Stimulated activated CD8-positive, alpha-beta memory T cell treated with anti-CD3 and anti-CD28 coated beads, Interleukin-12 subunit alpha, Interleukin-12 subunit beta, amount 100 ng/mL, for 24 hours (primary cell): ENCODE results near the gene EDDM3A.

Source experiments
- DNase-seq: peaks from one replicate; pipeline ENCODE4 v3.0.0-alpha.2; 2020; ENCODE audit errors: extremely low read depth

The EDDM3A gene

GRCh38 chr14:20789230-20789813 lies 43.6 kb downstream of the EDDM3A start:
- no peak for DNase-seq

GRCh38 chr14:20790464-20791116 lies 44.9 kb downstream of the EDDM3A start:
- DNase-seq, result no peak

GRCh38 chr14:20791187-20791586 lies 45.5 kb downstream of the EDDM3A start:
- DNase-seq, result no peak

- no peak for DNase-seq
Measured at GRCh38 chr14:20791597-20791996, 45.9 kb downstream of the EDDM3A start.

GRCh38 chr14:20792556-20792955 lies 46.9 kb downstream of the EDDM3A start:
- DNase-seq, result no peak

GRCh38 chr14:20794644-20795369 lies 49.1 kb downstream of the EDDM3A start:
- DNase-seq, result no peak

- no peak for DNase-seq
Measured at GRCh38 chr14:20797164-20797563, 51.5 kb downstream of the EDDM3A start.
